GM12891 (cell line): Measurements from ENCODE around the gene EPHB3.

ENCODE experiments used
- PAX5 ChIP-seq: IDR thresholded peaks from 2 replicates; pipeline ENCODE4 v1.6.1; 2011; ENCODE audit warnings: low read length, moderate library complexity, mild to moderate bottlenecking; ENCODE audit not compliant: insufficient read depth, severe bottlenecking
- POLR2A ChIP-seq: IDR thresholded peaks from 2 replicates; pipeline ENCODE4 v1.6.1; 2011; ENCODE audit warnings: low read depth, low read length, control low read depth
- POLR2AphosphoS5 ChIP-seq: IDR thresholded peaks from 2 replicates; pipeline ENCODE4 v1.6.1; 2011; ENCODE audit warnings: low read depth, low read length, control low read depth
- SPI1 ChIP-seq: IDR thresholded peaks from 2 replicates; pipeline ENCODE4 v1.6.1; 2011; ENCODE audit warnings: low read depth, low read length, control low read depth
- TAF1 ChIP-seq: IDR thresholded peaks from 2 replicates; pipeline ENCODE4 v1.6.1; 2011; ENCODE audit warnings: low read depth, low read length, control low read depth

- TF ChIP-seq POLR2A (no peak), POLR2AphosphoS5 (no peak), TAF1 (no peak), SPI1 (no peak), PAX5 (no peak)
Observed at GRCh38 chr3:184554461-184554860, 7.1 kb upstream of the EPHB3 start.
